HG03135 (cell line): ENCODE measurements around the gene TOLLIP.

Experiments used
- ATAC-seq: cut with Tn5 transposase; IDR thresholded peaks from one replicate; pipeline ENCODE4 v1.9.1; 2021; ENCODE audit warnings: mild to moderate bottlenecking, moderate library complexity; ENCODE audit not compliant: unreplicated experiment

The TOLLIP gene

GRCh38 chr11:1285316-1285744 is 24.1 kb downstream of the TOLLIP start:
- ATAC-seq = no peak

- ATAC-seq = no peak
Observed at GRCh38 chr11:1283906-1284305, 25.5 kb downstream of the TOLLIP start.

GRCh38 chr11:1283091-1283511 is 26.3 kb downstream of the TOLLIP start:
- no peak for ATAC-seq

GRCh38 chr11:1281974-1282365 is 27.5 kb downstream of the TOLLIP start:
- no peak for ATAC-seq

GRCh38 chr11:1281326-1281973 is 28.0 kb downstream of the TOLLIP start:
- no peak for ATAC-seq

- ATAC-seq = no peak
Observed at GRCh38 chr11:1280116-1281035, 29.1 kb downstream of the TOLLIP start.

GRCh38 chr11:1279674-1280055 is 29.8 kb downstream of the TOLLIP start:
- no peak for ATAC-seq

GRCh38 chr11:1278766-1279673 is 30.4 kb downstream of the TOLLIP start:
- ATAC-seq = no peak

GRCh38 chr11:1277936-1278512 is 31.4 kb downstream of the TOLLIP start:
- no peak for ATAC-seq

- no peak for ATAC-seq
Observed at GRCh38 chr11:1276866-1277615, 32.4 kb downstream of the TOLLIP start.

- no peak for ATAC-seq
Observed at GRCh38 chr11:1276041-1276790, 33.2 kb downstream of the TOLLIP start.

GRCh38 chr11:1275021-1275420 is 34.4 kb downstream of the TOLLIP start:
- ATAC-seq = no peak

GRCh38 chr11:1274501-1274900 is 34.9 kb downstream of the TOLLIP start:
- ATAC-seq = no peak

GRCh38 chr11:1272531-1272930 is 36.9 kb downstream of the TOLLIP start:
- no peak for ATAC-seq

- ATAC-seq = no peak
Observed at GRCh38 chr11:1271927-1272326, 37.5 kb downstream of the TOLLIP start.

- no peak for ATAC-seq
Observed at GRCh38 chr11:1271406-1271805, 38.0 kb downstream of the TOLLIP start.

- no peak for ATAC-seq
Observed at GRCh38 chr11:1271002-1271401, 38.4 kb downstream of the TOLLIP start.

- ATAC-seq = no peak
Observed at GRCh38 chr11:1270476-1270875, 39.0 kb downstream of the TOLLIP start.

- ATAC-seq = no peak
Observed at GRCh38 chr11:1269957-1270356, 39.5 kb downstream of the TOLLIP start.
